OCI-LY1 (cell line): ENCODE measurements around the gene CUX1.

Source experiments
- H2AFZ ChIP-seq: fragments of 200-600 bp; sonication (generic), shearing (Covaris generic); 2 replicates; pipeline ENCODE4 v1.6.0; 2014; ENCODE audit warnings: antibody characterized with exemption, mild to moderate bottlenecking, low read length
- H3F3A ChIP-seq: fragments of 200-600 bp; sonication (generic), shearing (Covaris generic); 2 replicates; pipeline ENCODE4 v1.6.0; 2014; ENCODE audit warnings: mild to moderate bottlenecking, antibody characterized with exemption, low read length, moderate library complexity; ENCODE audit not compliant: insufficient read depth
- H3K27ac ChIP-seq: fragments of 200-600 bp; sonication (generic); 2 replicates; pipeline ENCODE4 v1.5.1; 2014; ENCODE audit warnings: low read length, mixed run types, mild to moderate bottlenecking, low read depth; ENCODE audit not compliant: poor library complexity, severe bottlenecking
- H3K27me3 ChIP-seq: fragments of 200-600 bp; sonication (generic); 2 replicates; pipeline ENCODE4 v1.6.0; 2014; ENCODE audit warnings: antibody characterized with exemption, mild to moderate bottlenecking, low read length, moderate library complexity; ENCODE audit not compliant: insufficient read depth
- H3K36me3 ChIP-seq: fragments of 200-600 bp; sonication (generic); 2 replicates; pipeline ENCODE4 v1.6.1; 2014; ENCODE audit warnings: mild to moderate bottlenecking, antibody characterized with exemption, low read length, moderate library complexity, mixed read lengths; ENCODE audit not compliant: insufficient read depth
- H3K4me1 ChIP-seq: fragments of 200-600 bp; sonication (generic); 2 replicates; pipeline ENCODE4 v1.5.1; 2014; ENCODE audit warnings: mild to moderate bottlenecking, low read length, moderate library complexity; ENCODE audit not compliant: insufficient read depth, severe bottlenecking
- H3K4me2 ChIP-seq: fragments of 200-600 bp; sonication (generic), shearing (Covaris generic); 2 replicates; pipeline ENCODE4 v1.6.1; 2014; ENCODE audit warnings: low read length
- H3K4me3 ChIP-seq: fragments of 200-600 bp; sonication (generic); 2 replicates; pipeline ENCODE4 v1.5.1; 2014; ENCODE audit warnings: low read length, low read depth, mild to moderate bottlenecking, mixed read lengths; ENCODE audit not compliant: poor library complexity, severe bottlenecking
- H3K79me2 ChIP-seq: fragments of 200-600 bp; shearing (Covaris generic); 2 replicates; pipeline ENCODE4 v1.6.1; 2016; ENCODE audit warnings: mixed run types, low read length, mixed read lengths; ENCODE audit not compliant: insufficient read depth
- H3K9ac ChIP-seq: fragments of 200-600 bp; sonication (generic), shearing (Covaris generic); 2 replicates; pipeline ENCODE4 v1.6.1; 2014; ENCODE audit warnings: mild to moderate bottlenecking, low read length, mixed read lengths
- H3K9me2 ChIP-seq: fragments of 200-600 bp; sonication (generic), shearing (Covaris generic); 2 replicates; pipeline ENCODE4 v1.6.1; 2014; ENCODE audit warnings: low read depth, mild to moderate bottlenecking, low read length, mixed read lengths
- H3K9me3 ChIP-seq: fragments of 200-600 bp; shearing (Covaris generic); 2 replicates; pipeline ENCODE4 v1.6.1; 2014; ENCODE audit warnings: low read length, mixed read lengths
- H4K20me1 ChIP-seq: fragments of 200-600 bp; sonication (generic), shearing (Covaris generic); 2 replicates; pipeline ENCODE4 v1.6.0; 2016; ENCODE audit warnings: mild to moderate bottlenecking, low read length; ENCODE audit not compliant: insufficient read depth
- CTCF ChIP-seq: fragments of 200-600 bp; sonication (generic), shearing (Covaris generic); IDR thresholded peaks from 2 replicates; pipeline ENCODE4 v1.5.1; 2017; ENCODE audit warnings: mild to moderate bottlenecking, antibody characterized with exemption, low read length, moderate library complexity, mixed read lengths
- EZH2 ChIP-seq: fragments of 200-600 bp; sonication (generic), shearing (Covaris generic); IDR thresholded peaks from 2 replicates; pipeline ENCODE4 v1.8.0; 2017; ENCODE audit warnings: borderline replicate concordance, mixed run types, mild to moderate bottlenecking, antibody characterized with exemption, low read length, moderate library complexity, mixed read lengths

Gene CUX1

GRCh38 chr7:102155821-102156441 lies 338.5 kb downstream of the CUX1 start:
- peaks cover 58% of the 10 kb centered on the region for H3K36me3 ChIP-seq
- no peak overlapping the region for H3K9ac ChIP-seq
- H3K27ac ChIP-seq = no peak overlapping the region
- no peaks in the 10 kb centered on the region for H3K4me1 ChIP-seq
- H2AFZ ChIP-seq = no peak overlapping the region
- no peak overlapping the region for H3K4me2 ChIP-seq
- no peaks in the 10 kb centered on the region for H3K9me3 ChIP-seq
- TF ChIP-seq CTCF = no peak
- TF ChIP-seq EZH2 = no peak
- H4K20me1 ChIP-seq = no peaks in the 10 kb centered on the region
- no peaks in the 10 kb centered on the region for H3F3A ChIP-seq
- H3K27me3 ChIP-seq = no peaks in the 10 kb centered on the region
- no peak overlapping the region for H3K4me3 ChIP-seq
- no peaks in the 10 kb centered on the region for H3K9me2 ChIP-seq
- no peaks in the 10 kb centered on the region for H3K79me2 ChIP-seq

DNA sequence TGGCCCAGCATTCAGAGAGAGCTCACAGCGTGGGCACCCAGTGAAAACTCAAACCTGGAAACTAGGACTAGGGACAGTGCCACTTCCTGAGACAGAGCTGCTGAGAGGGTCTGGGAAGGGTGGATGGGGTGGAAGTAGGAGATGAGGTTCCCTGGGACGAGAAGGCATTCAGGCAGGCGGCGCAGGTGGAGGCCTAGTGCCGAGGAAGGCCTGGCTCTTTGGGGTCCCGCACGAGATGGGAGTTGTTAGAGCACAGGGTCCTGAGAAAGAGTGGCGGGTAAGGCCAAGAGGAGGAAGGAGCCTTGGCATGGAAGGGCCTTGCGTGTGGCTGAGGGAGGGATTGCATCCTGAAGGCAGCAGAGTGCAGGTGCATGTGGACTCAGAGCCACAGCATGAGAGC lies 339.4 kb downstream of the CUX1 start:
- Histone ChIP-seq H3K27ac (no peak overlapping the region), H3K9ac (no peak overlapping the region), H3K4me1 (no peaks in the 10 kb centered on the region), H4K20me1 (no peaks in the 10 kb centered on the region), H3K27me3 (no peaks in the 10 kb centered on the region), H3K79me2 (no peaks in the 10 kb centered on the region), H2AFZ (no peak overlapping the region), H3K9me2 (no peaks in the 10 kb centered on the region), H3K4me3 (no peak overlapping the region), H3K4me2 (no peak overlapping the region), H3K36me3 (peaks cover 61% of the 10 kb centered on the region), H3F3A (no peaks in the 10 kb centered on the region), H3K9me3 (no peaks in the 10 kb centered on the region)
- TF ChIP-seq EZH2 = no peak
- no peak for TF ChIP-seq CTCF

DNA sequence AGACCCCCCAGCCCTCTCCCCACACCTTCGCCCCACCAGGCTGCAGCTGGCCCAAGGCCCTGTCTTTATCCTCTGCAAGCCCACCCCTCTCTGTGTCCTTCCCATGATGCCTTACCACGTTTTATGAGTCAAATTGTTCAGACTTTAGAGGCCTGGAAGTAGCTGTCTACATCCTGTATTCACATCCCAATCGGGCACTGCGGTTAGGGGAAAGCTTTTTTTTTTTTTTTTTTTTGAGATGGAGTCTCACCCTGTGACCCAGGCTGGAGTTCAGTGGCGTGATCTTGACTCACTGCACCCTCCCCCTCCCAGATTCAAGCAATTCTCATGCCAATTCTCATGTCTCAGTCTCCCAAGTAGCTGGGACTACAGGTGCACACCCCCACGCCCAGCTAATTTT lies 347.7 kb downstream of the CUX1 start:
- Histone ChIP-seq H3K4me2 (no peak overlapping the region), H3K4me1 (no peaks in the 10 kb centered on the region), H3F3A (no peaks in the 10 kb centered on the region), H3K9me3 (no peaks in the 10 kb centered on the region), H3K27me3 (no peaks in the 10 kb centered on the region), H3K36me3 (peaks cover 84% of the 10 kb centered on the region), H3K9ac (no peak overlapping the region), H3K9me2 (no peaks in the 10 kb centered on the region), H4K20me1 (no peaks in the 10 kb centered on the region), H3K4me3 (no peak overlapping the region), H3K27ac (no peak overlapping the region), H3K79me2 (no peaks in the 10 kb centered on the region), H2AFZ (no peak overlapping the region)
- TF ChIP-seq EZH2 = no peak
- no peak for TF ChIP-seq CTCF
